Keratinocyte (primary cell): ENCODE measurements around the gene POLA1. TPM values are rescaled to one million over a fixed set of nuclear protein-coding genes. Genes with fewer than 3 reads are reported as not detected.

ENCODE experiments used
- DNase-seq: peaks from one replicate; pipeline ENCODE4 v3.0.0-alpha.2; 2011; ENCODE audit warnings: low read depth, missing footprints, low spot score
- FAIRE-seq: peaks from 2 replicates; lab custom pipeline; 2011; peaks lifted over from hg19 to GRCh38; lab: Jason Lieb, UNC
- H2AFZ ChIP-seq: 2 replicates; pipeline ENCODE4 v1.6.0; 2012; ENCODE audit warnings: low read length, control low read depth, inconsistent platforms; ENCODE audit not compliant: control insufficient read depth
- H3K27ac ChIP-seq: 2 replicates; pipeline ENCODE4 v1.5.1; 2011; ENCODE audit warnings: low read length; ENCODE audit not compliant: control insufficient read depth, insufficient read depth
- H3K27me3 ChIP-seq: 3 replicates; pipeline ENCODE4 v1.6.0; 2011; ENCODE audit warnings: low read length; ENCODE audit not compliant: control insufficient read depth, insufficient read depth; ENCODE audit errors: extremely low read depth
- H3K36me3 ChIP-seq, 2 experiments: 2 replicates in 1 of 2; 3 replicates in 1 of 2; pipeline ENCODE4 v1.5.1; 2011; ENCODE audit warnings: low read length in 2 of 2, mild to moderate bottlenecking in 1 of 2; ENCODE audit not compliant: control insufficient read depth in 2 of 2, insufficient read depth in 2 of 2; ENCODE audit errors: extremely low read depth in 1 of 2
- H3K4me1 ChIP-seq: 3 replicates; pipeline ENCODE4 v1.5.1; 2011; ENCODE audit warnings: low read length; ENCODE audit not compliant: control insufficient read depth, insufficient read depth; ENCODE audit errors: extremely low read depth
- H3K4me2 ChIP-seq: 3 replicates; pipeline ENCODE4 v1.6.0; 2011; ENCODE audit warnings: low read depth, low read length; ENCODE audit not compliant: control insufficient read depth, insufficient read depth; ENCODE audit errors: extremely low read depth
- H3K4me3 ChIP-seq, 3 experiments: fragments of 200-600 bp in 1 of 3; sonication (generic) in 1 of 3; 2 replicates in 2 of 3; 3 replicates in 1 of 3; pipeline ENCODE4 v1.5.1; 2011 to 2016; ENCODE audit warnings: low read length in 3 of 3, mild to moderate bottlenecking in 3 of 3, control low read depth in 2 of 3, inconsistent platforms in 1 of 3, low read depth in 1 of 3, mixed read lengths in 1 of 3, mixed run types in 1 of 3, moderate library complexity in 1 of 3; ENCODE audit not compliant: control insufficient read depth in 2 of 3, insufficient read depth in 2 of 3; ENCODE audit errors: extremely low read depth in 1 of 3
- H3K79me2 ChIP-seq: 2 replicates; pipeline ENCODE4 v1.6.0; 2012; ENCODE audit warnings: low read length; ENCODE audit not compliant: control insufficient read depth, insufficient read depth
- H3K9ac ChIP-seq: 3 replicates; pipeline ENCODE4 v1.6.0; 2011; ENCODE audit warnings: low read length; ENCODE audit not compliant: control insufficient read depth, insufficient read depth; ENCODE audit errors: extremely low read depth
- H3K9me1 ChIP-seq: 3 replicates; pipeline ENCODE4 v1.6.0; 2011; ENCODE audit warnings: low read length; ENCODE audit not compliant: control insufficient read depth, insufficient read depth; ENCODE audit errors: extremely low read depth
- H3K9me3 ChIP-seq: 2 replicates; pipeline ENCODE4 v1.5.1; 2012; ENCODE audit warnings: low read depth, low read length; ENCODE audit not compliant: control insufficient read depth
- H4K20me1 ChIP-seq: 3 replicates; pipeline ENCODE4 v1.6.0; 2011; ENCODE audit warnings: low read length; ENCODE audit not compliant: control insufficient read depth, insufficient read depth; ENCODE audit errors: extremely low read depth
- EZH2 ChIP-seq: IDR thresholded peaks from one replicate; pipeline ENCODE4 v1.6.1; 2012; ENCODE audit warnings: inconsistent platforms, mild to moderate bottlenecking, low read length, moderate library complexity
- dilution Hi-C: fragments of 300-500 bp; cut with MboI; formaldehyde crosslinking; loops from one replicate; pipeline ENCODE4 v1.7.0; 2020; ENCODE audit warnings: low sequenced_read_pairs; ENCODE audit not compliant: extremely low pct_ligation_motif_present
- polyA plus RNA-seq, 5 experiments: library from polyadenylated mRNA; depleted of rRNA in 3 of 5; stranded (reverse) in 3 of 5; stranded (forward) in 1 of 5; unstranded in 1 of 5; fragments of >200 nt; gene quantifications; 1 replicate in 1 of 5; 2 replicates in 3 of 5; 3 replicates in 1 of 5; pipeline versions ENCODE4 v1.2.1 to v1.2.3, GENCODE V29; 2011 to 2012; ENCODE audit warnings: missing spikeins in 2 of 5, low read depth in 1 of 5, low replicate concordance in 1 of 5
- TF ChIP-seq, protein P1 (sequence below), 3 experiments: IDR thresholded peaks in 1 of 3; conservative IDR thresholded peaks in 1 of 3; optimal IDR thresholded peaks in 1 of 3; 2 replicates in 2 of 3; 3 replicates in 1 of 3; pipeline versions ENCODE3 to v1.5.1; 2011; ENCODE audit warnings: low read length in 3 of 3, mild to moderate bottlenecking in 3 of 3, moderate library complexity in 2 of 3, control low read depth in 1 of 3, inconsistent platforms in 1 of 3; ENCODE audit not compliant: insufficient read depth in 2 of 3; ENCODE audit errors: extremely low read depth in 1 of 3

Gene POLA1
- polyA plus RNA-seq, 1 donor (not counting 4 experiments of a cell fraction or from before 2014, with no cell fraction given) = 3.9 TPM

- FAIRE-seq = no peak
- Histone ChIP-seq H3K9me1 (no peaks in the 10 kb centered on the region), H3K36me3 (no peaks in the 10 kb centered on the region), H3K4me1 (no peaks in the 10 kb centered on the region), H3K79me2 (no peaks in the 10 kb centered on the region), H3K9me3 (no peaks in the 10 kb centered on the region), H3K27ac (no peak overlapping the region), H3K4me3 (no peak overlapping the region), H3K4me2 (no peak overlapping the region), H2AFZ (no peak overlapping the region), H4K20me1 (no peaks in the 10 kb centered on the region), H3K9ac (no peak overlapping the region), H3K27me3 (no peaks in the 10 kb centered on the region)
- dilution Hi-C loops = no loop called here
- TF ChIP-seq, protein P1, sequence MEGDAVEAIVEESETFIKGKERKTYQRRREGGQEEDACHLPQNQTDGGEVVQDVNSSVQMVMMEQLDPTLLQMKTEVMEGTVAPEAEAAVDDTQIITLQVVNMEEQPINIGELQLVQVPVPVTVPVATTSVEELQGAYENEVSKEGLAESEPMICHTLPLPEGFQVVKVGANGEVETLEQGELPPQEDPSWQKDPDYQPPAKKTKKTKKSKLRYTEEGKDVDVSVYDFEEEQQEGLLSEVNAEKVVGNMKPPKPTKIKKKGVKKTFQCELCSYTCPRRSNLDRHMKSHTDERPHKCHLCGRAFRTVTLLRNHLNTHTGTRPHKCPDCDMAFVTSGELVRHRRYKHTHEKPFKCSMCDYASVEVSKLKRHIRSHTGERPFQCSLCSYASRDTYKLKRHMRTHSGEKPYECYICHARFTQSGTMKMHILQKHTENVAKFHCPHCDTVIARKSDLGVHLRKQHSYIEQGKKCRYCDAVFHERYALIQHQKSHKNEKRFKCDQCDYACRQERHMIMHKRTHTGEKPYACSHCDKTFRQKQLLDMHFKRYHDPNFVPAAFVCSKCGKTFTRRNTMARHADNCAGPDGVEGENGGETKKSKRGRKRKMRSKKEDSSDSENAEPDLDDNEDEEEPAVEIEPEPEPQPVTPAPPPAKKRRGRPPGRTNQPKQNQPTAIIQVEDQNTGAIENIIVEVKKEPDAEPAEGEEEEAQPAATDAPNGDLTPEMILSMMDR (optimal IDR thresholded peaks at IDR 0.05 in 1 of 3, IDR thresholded peaks at IDR 0.05 in 1 of 3, conservative IDR thresholded peaks at IDR 0.05 in 1 of 3; ENCODE audit: extremely low read depth in 1 of 3, insufficient read depth in 2 of 3, low read length in 3 of 3) = no peak
- TF ChIP-seq EZH2 = no peak
- DNase-seq = no peak
These were observed 35.9 kb upstream of the POLA1 start for GRCh38 chrX:24657671-24658386.

- Histone ChIP-seq H3K27ac (no peak overlapping the region), H3K9ac (no peak overlapping the region), H3K9me1 (no peaks in the 10 kb centered on the region), H3K9me3 (no peaks in the 10 kb centered on the region), H3K79me2 (no peaks in the 10 kb centered on the region), H3K4me3 (no peak overlapping the region), H3K4me2 (no peak overlapping the region), H3K4me1 (no peaks in the 10 kb centered on the region), H2AFZ (no peak overlapping the region), H3K27me3 (no peaks in the 10 kb centered on the region), H3K36me3 (no peaks in the 10 kb centered on the region), H4K20me1 (no peaks in the 10 kb centered on the region)
- dilution Hi-C loops = no loop called here
- FAIRE-seq (no peak), DNase-seq (no peak)
- TF ChIP-seq, protein P1 (optimal IDR thresholded peaks at IDR 0.05 in 1 of 3, IDR thresholded peaks at IDR 0.05 in 1 of 3, conservative IDR thresholded peaks at IDR 0.05 in 1 of 3; ENCODE audit: extremely low read depth in 1 of 3, insufficient read depth in 2 of 3, low read length in 3 of 3) = no peak
- TF ChIP-seq EZH2 = no peak
These were observed 35.3 kb upstream of the POLA1 start for GRCh38 chrX:24658421-24658820.
